Measurements from ENCODE around the gene DLG2.

GRCh38 chr11:85184721-85185120 is 442.4 kb downstream of the DLG2 start:
- TF ChIP-seq CTCF (IDR thresholded peaks at IDR 0.05) (no peak), EP300 (IDR thresholded peaks at IDR 0.05) (no peak)

Measured in ovary (tissue), 3 donors.